Omental fat pad (tissue), 4 donors: ENCODE results near the gene ATP13A5. TPM values are rescaled to one million over a fixed set of nuclear protein-coding genes. Genes with fewer than 3 reads are reported as not detected.

Experiments
- ATAC-seq: fragments of 150-250 bp; one replicate; pipeline ENCODE4 v1.9.1; 2016; ENCODE audit warnings: mild to moderate bottlenecking, moderate library complexity; ENCODE audit not compliant: low FRiP score
- DNase-seq: peaks from one replicate; pipeline ENCODE4 v3.0.0-alpha.2; 2019; ENCODE audit warnings: low spot score
- total RNA-seq, 4 donors: library from RNA; depleted of rRNA; stranded (reverse); fragments of >200 nt; gene quantifications; one replicate each; pipeline ENCODE4 v1.1.0, GENCODE V29; 2016
- TF ChIP-seq, protein P1 (sequence below), 3 donors: fragments of 450-650 bp; IDR thresholded peaks; one replicate each; pipeline ENCODE4 v1.5.1; 2016 to 2017; ENCODE audit warnings: antibody characterized with exemption in 3 of 3, mild to moderate bottlenecking in 3 of 3, moderate library complexity in 2 of 3

The ATP13A5 gene
- total RNA-seq, 4 donors from 2014 or later: not detected

- TF ChIP-seq, protein P1, sequence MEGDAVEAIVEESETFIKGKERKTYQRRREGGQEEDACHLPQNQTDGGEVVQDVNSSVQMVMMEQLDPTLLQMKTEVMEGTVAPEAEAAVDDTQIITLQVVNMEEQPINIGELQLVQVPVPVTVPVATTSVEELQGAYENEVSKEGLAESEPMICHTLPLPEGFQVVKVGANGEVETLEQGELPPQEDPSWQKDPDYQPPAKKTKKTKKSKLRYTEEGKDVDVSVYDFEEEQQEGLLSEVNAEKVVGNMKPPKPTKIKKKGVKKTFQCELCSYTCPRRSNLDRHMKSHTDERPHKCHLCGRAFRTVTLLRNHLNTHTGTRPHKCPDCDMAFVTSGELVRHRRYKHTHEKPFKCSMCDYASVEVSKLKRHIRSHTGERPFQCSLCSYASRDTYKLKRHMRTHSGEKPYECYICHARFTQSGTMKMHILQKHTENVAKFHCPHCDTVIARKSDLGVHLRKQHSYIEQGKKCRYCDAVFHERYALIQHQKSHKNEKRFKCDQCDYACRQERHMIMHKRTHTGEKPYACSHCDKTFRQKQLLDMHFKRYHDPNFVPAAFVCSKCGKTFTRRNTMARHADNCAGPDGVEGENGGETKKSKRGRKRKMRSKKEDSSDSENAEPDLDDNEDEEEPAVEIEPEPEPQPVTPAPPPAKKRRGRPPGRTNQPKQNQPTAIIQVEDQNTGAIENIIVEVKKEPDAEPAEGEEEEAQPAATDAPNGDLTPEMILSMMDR (IDR thresholded peaks at IDR 0.05): no peak
- DNase-seq (no peak), ATAC-seq (no peak)
These were observed 32.3 kb downstream of the ATP13A5 start for GRCh38 chr3:193346259-193346658.

DNA sequence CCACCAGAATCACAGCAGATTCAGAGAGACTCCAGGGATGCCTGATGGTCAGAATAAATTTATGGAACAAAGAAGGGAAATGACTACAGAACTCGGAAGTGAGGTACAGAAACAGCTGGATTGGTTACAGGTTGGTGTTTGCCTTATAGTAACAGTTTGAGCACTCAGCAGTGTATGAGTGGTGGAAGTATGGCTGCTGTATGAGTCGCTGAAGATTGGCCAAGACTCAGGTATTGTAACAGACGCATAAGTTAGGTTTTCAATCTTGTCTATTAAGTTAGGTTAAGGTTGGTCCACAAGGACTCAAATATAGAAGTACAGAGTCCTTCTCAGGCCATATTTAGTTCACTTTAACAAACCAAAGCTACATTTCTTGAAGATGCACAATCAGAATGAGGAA lies 33.1 kb downstream of the ATP13A5 start:
- TF ChIP-seq, protein P1 (IDR thresholded peaks at IDR 0.05): no peak
- ATAC-seq (no peak), DNase-seq (no peak)

- TF ChIP-seq, protein P1 (IDR thresholded peaks at IDR 0.05): no peak
- DNase-seq (no peak), ATAC-seq (no peak)
These were observed 34.1 kb downstream of the ATP13A5 start for GRCh38 chr3:193344486-193344885.

DNA sequence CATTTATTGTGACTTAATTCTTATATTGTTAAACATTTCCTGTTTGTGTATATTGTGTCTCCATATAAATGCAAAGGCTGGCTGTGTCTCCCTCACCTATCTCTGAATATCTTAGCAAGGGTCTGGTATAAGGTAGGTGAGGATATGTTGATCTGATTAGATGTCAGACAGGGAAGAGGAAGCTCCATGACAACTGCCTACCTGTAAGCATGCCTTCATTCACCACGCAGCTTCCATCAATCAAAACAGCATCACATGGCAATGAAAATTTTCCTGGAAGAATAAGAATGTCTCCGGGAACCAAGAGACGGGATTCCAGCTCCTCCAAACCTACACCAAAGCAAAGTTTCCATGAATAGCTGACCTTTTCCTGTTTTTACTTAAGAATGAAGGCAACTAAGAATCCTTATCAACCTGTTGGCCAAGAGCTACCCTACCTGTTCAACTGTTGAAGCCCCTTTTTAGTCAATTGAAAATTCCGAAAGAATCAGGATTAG lies 34.8 kb downstream of the ATP13A5 start:
- TF ChIP-seq, protein P1 (IDR thresholded peaks at IDR 0.05): no peak
- ATAC-seq (no peak), DNase-seq (no peak)

DNA sequence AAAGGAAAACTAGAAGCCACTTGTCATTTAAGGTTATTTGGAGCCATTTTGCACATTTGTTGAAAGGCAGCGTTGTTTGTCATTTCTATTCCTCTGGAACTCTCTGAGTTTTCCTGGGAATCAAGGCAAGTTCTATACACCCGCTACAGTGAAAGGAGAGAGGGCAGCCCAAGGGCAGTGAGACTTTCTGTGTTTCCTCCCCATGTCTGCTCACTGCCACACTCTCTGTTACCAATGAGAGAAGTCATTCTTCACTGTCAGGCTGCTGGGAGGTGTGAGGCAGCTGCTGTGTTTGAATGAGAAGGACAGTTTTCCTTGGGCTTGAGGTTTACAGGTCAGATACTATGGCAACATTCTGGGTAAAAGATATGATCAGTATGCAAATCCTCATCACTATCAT lies 36.0 kb downstream of the ATP13A5 start:
- ATAC-seq: no peak
- TF ChIP-seq, protein P1 (IDR thresholded peaks at IDR 0.05): no peak
- no peak for DNase-seq

DNA sequence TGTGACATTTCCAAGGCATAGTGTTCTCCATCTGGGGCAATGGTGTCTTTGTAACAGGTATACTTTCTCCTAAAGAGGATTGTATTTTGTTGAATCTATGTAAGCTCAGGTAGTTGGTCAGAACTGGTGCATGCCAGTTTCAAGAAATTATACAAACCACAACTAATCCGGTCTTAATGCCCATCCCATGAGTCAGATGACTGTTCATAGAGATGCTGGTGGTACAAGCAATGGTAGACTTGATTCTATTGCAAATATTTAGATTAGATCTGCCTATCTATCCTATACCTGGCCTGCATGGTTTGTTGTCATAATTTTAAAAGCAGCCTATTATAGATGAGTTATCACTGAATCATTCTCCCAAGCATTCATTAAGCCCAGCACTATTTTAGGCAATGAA lies 43.5 kb downstream of the ATP13A5 start:
- TF ChIP-seq, protein P1 (IDR thresholded peaks at IDR 0.05): no peak
- ATAC-seq (no peak), DNase-seq (no peak)

DNA sequence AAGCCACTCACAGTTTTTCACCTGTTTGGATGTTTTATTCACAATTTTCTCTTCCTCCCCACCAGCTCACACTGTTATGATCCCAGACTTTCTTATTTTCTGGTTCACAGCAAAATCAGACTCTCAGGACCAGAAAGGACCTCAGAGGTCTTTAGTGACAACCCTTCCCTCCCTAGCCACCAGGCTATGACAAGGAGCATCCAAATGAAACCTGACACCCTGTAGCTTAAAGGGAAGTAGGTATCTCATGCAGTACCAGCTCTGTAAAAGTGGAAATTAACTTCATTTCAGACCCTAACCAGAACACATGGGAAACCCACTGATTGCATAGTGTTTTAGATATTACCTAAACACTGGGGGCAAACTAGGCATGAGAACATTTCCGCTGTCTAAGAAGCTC lies 45.3 kb downstream of the ATP13A5 start:
- TF ChIP-seq, protein P1 (IDR thresholded peaks at IDR 0.05): no peak
- ATAC-seq (no peak), DNase-seq (no peak)
